Measurements from ENCODE around the gene MEX3D. TPM values are rescaled to one million over a fixed set of nuclear protein-coding genes. Genes with fewer than 3 reads are reported as not detected.

Gene MEX3D
- total and polyA plus RNA-seq, 5 donors from 2014 or later: 0.21 to 3.6 TPM; not detected in 3

GRCh38 chr19:1566392-1567115 is 1.6 kb downstream of the MEX3D start:
- H3K27me3 Mint-ChIP-seq: peaks cover 21% of the 10 kb centered on the region
- Histone ChIP-seq H3K27ac (ENCODE audit: insufficient read depth, low read length, poor library complexity, severe bottlenecking) (no peak overlapping the region), H3K4me3 (ENCODE audit: low read depth, low read length) (no peak overlapping the region), H3K4me1 (ENCODE audit: control insufficient read depth, insufficient read depth, low read length, poor library complexity, severe bottlenecking) (peaks cover 9% of the 10 kb centered on the region), H3K9me3 (ENCODE audit: control insufficient read depth in 2 of 2, low read length in 2 of 2) (no peaks in the 10 kb centered on the region), H3K27me3 (ENCODE audit: control insufficient read depth, insufficient read depth, low read length) (no peaks in the 10 kb centered on the region), H3K36me3 (ENCODE audit: control insufficient read depth, insufficient read depth, low read length) (no peaks in the 10 kb centered on the region)
- H3K9me3 Mint-ChIP-seq: peaks cover 0 to 2% (median 0%) of the 10 kb centered on the region in 7 donors
- H3K4me3 Mint-ChIP-seq: no peak overlapping the region
- ATAC-seq (ENCODE audit: low read depth in 2 of 2) (no peak), DNase-seq (no peak)
- H3K4me1 Mint-ChIP-seq: peaks cover 0 to 2% (median 0%) of the 10 kb centered on the region in 4 donors
- no peaks in the 10 kb centered on the region for H3K36me3 Mint-ChIP-seq
- H3K27ac Mint-ChIP-seq: no peak overlapping the region

- no peaks in the 10 kb centered on the region for H3K36me3 ChIP-seq (ENCODE audit: control insufficient read depth, insufficient read depth, low read length)
- H3K27ac Mint-ChIP-seq: no peak overlapping the region
- no peaks in the 10 kb centered on the region for H3K36me3 Mint-ChIP-seq
- H3K9me3 ChIP-seq (ENCODE audit: control insufficient read depth in 2 of 2, low read length in 2 of 2): no peaks in the 10 kb centered on the region
- H3K4me1 ChIP-seq (ENCODE audit: control insufficient read depth, insufficient read depth, low read length, poor library complexity, severe bottlenecking): peaks cover 4% of the 10 kb centered on the region
- peaks cover 4% of the 10 kb centered on the region for H3K27me3 Mint-ChIP-seq
- no peaks in the 10 kb centered on the region for H3K4me1 Mint-ChIP-seq
- H3K9me3 Mint-ChIP-seq: peaks cover 0 to 1% (median 0%) of the 10 kb centered on the region in 7 donors
- no peak overlapping the region for H3K4me3 ChIP-seq (ENCODE audit: low read depth, low read length)
- peak overlapping the region in 2 of 4 donors; percentile 56 to 68 for H3K4me3 Mint-ChIP-seq
- ATAC-seq (ENCODE audit: low read depth in 2 of 2) (no peak), DNase-seq (no peak)
- no peaks in the 10 kb centered on the region for H3K27me3 ChIP-seq (ENCODE audit: control insufficient read depth, insufficient read depth, low read length)
- no peak overlapping the region for H3K27ac ChIP-seq (ENCODE audit: insufficient read depth, low read length, poor library complexity, severe bottlenecking)
Measured at GRCh38 chr19:1563251-1563650, 4.9 kb downstream of the MEX3D start.

- Histone ChIP-seq H3K27me3 (ENCODE audit: control insufficient read depth, insufficient read depth, low read length) (no peaks in the 10 kb centered on the region), H3K27ac (ENCODE audit: insufficient read depth, low read length, poor library complexity, severe bottlenecking) (no peak overlapping the region), H3K9me3 (ENCODE audit: control insufficient read depth in 2 of 2, low read length in 2 of 2) (no peaks in the 10 kb centered on the region), H3K36me3 (ENCODE audit: control insufficient read depth, insufficient read depth, low read length) (no peaks in the 10 kb centered on the region), H3K4me1 (ENCODE audit: control insufficient read depth, insufficient read depth, low read length, poor library complexity, severe bottlenecking) (no peaks in the 10 kb centered on the region), H3K4me3 (ENCODE audit: low read depth, low read length) (no peak overlapping the region)
- no peak overlapping the region for H3K27ac Mint-ChIP-seq
- H3K4me3 Mint-ChIP-seq: no peak overlapping the region
- ATAC-seq (ENCODE audit: low read depth in 2 of 2) (no peak), DNase-seq (no peak)
- peaks cover 0 to 1% (median 0%) of the 10 kb centered on the region in 7 donors for H3K9me3 Mint-ChIP-seq
- no peaks in the 10 kb centered on the region for H3K4me1 Mint-ChIP-seq
- H3K27me3 Mint-ChIP-seq: peaks cover 4% of the 10 kb centered on the region
- H3K36me3 Mint-ChIP-seq: no peaks in the 10 kb centered on the region
Measured at GRCh38 chr19:1561236-1561842, 6.8 kb downstream of the MEX3D start.

- no peak for ATAC-seq (ENCODE audit: low read depth in 2 of 2)
- Histone ChIP-seq H3K9me3 (ENCODE audit: control insufficient read depth in 2 of 2, low read length in 2 of 2) (no peaks in the 10 kb centered on the region), H3K4me1 (ENCODE audit: control insufficient read depth, insufficient read depth, low read length, poor library complexity, severe bottlenecking) (no peaks in the 10 kb centered on the region), H3K27ac (ENCODE audit: insufficient read depth, low read length, poor library complexity, severe bottlenecking) (no peak overlapping the region), H3K27me3 (ENCODE audit: control insufficient read depth, insufficient read depth, low read length) (no peaks in the 10 kb centered on the region), H3K4me3 (ENCODE audit: low read depth, low read length) (no peak overlapping the region), H3K36me3 (ENCODE audit: control insufficient read depth, insufficient read depth, low read length) (no peaks in the 10 kb centered on the region)
- Mint-ChIP-seq H3K36me3 (no peaks in the 10 kb centered on the region), H3K9me3 (peaks cover 0 to 1% (median 0%) of the 10 kb centered on the region in 7 donors), H3K4me3 (no peak overlapping the region), H3K4me1 (no peaks in the 10 kb centered on the region), H3K27ac (no peak overlapping the region), H3K27me3 (peaks cover 4% of the 10 kb centered on the region)
- no peak for DNase-seq
Measured at GRCh38 chr19:1560286-1560882, 7.7 kb downstream of the MEX3D start.

GRCh38 chr19:1558552-1558951 is 9.6 kb downstream of the MEX3D start:
- no peak overlapping the region for H3K27ac ChIP-seq (ENCODE audit: insufficient read depth, low read length, poor library complexity, severe bottlenecking)
- no peak overlapping the region for H3K4me3 ChIP-seq (ENCODE audit: low read depth, low read length)
- no peaks in the 10 kb centered on the region for H3K36me3 ChIP-seq (ENCODE audit: control insufficient read depth, insufficient read depth, low read length)
- Mint-ChIP-seq H3K36me3 (no peaks in the 10 kb centered on the region), H3K9me3 (no peaks in the 10 kb centered on the region), H3K27me3 (no peaks in the 10 kb centered on the region), H3K4me3 (no peak overlapping the region), H3K4me1 (no peaks in the 10 kb centered on the region), H3K27ac (no peak overlapping the region)
- no peaks in the 10 kb centered on the region for H3K4me1 ChIP-seq (ENCODE audit: control insufficient read depth, insufficient read depth, low read length, poor library complexity, severe bottlenecking)
- H3K27me3 ChIP-seq (ENCODE audit: control insufficient read depth, insufficient read depth, low read length): no peaks in the 10 kb centered on the region
- H3K9me3 ChIP-seq (ENCODE audit: control insufficient read depth in 2 of 2, low read length in 2 of 2): no peaks in the 10 kb centered on the region
- DNase-seq (no peak), ATAC-seq (ENCODE audit: low read depth in 2 of 2) (no peak)

GRCh38 chr19:1556390-1557070 is 11.6 kb downstream of the MEX3D start:
- ATAC-seq (ENCODE audit: low read depth in 2 of 2) (no peak), DNase-seq (no peak)
- Mint-ChIP-seq H3K9me3 (no peaks in the 10 kb centered on the region), H3K4me1 (no peaks in the 10 kb centered on the region), H3K4me3 (no peak overlapping the region), H3K36me3 (no peaks in the 10 kb centered on the region), H3K27me3 (no peaks in the 10 kb centered on the region), H3K27ac (no peak overlapping the region)
- Histone ChIP-seq H3K4me3 (ENCODE audit: low read depth, low read length) (no peak overlapping the region), H3K4me1 (ENCODE audit: control insufficient read depth, insufficient read depth, low read length, poor library complexity, severe bottlenecking) (no peaks in the 10 kb centered on the region), H3K27ac (ENCODE audit: insufficient read depth, low read length, poor library complexity, severe bottlenecking) (no peak overlapping the region), H3K9me3 (ENCODE audit: control insufficient read depth in 2 of 2, low read length in 2 of 2) (no peaks in the 10 kb centered on the region), H3K36me3 (ENCODE audit: control insufficient read depth, insufficient read depth, low read length) (no peaks in the 10 kb centered on the region), H3K27me3 (ENCODE audit: control insufficient read depth, insufficient read depth, low read length) (no peaks in the 10 kb centered on the region)

GRCh38 chr19:1555487-1556389 is 12.4 kb downstream of the MEX3D start:
- Mint-ChIP-seq H3K27me3 (no peaks in the 10 kb centered on the region), H3K4me3 (no peak overlapping the region), H3K4me1 (no peaks in the 10 kb centered on the region), H3K27ac (no peak overlapping the region), H3K36me3 (no peaks in the 10 kb centered on the region), H3K9me3 (no peaks in the 10 kb centered on the region)
- Histone ChIP-seq H3K27me3 (ENCODE audit: control insufficient read depth, insufficient read depth, low read length) (no peaks in the 10 kb centered on the region), H3K9me3 (ENCODE audit: control insufficient read depth in 2 of 2, low read length in 2 of 2) (no peaks in the 10 kb centered on the region), H3K4me3 (ENCODE audit: low read depth, low read length) (no peak overlapping the region), H3K27ac (ENCODE audit: insufficient read depth, low read length, poor library complexity, severe bottlenecking) (no peak overlapping the region), H3K36me3 (ENCODE audit: control insufficient read depth, insufficient read depth, low read length) (no peaks in the 10 kb centered on the region), H3K4me1 (ENCODE audit: control insufficient read depth, insufficient read depth, low read length, poor library complexity, severe bottlenecking) (no peaks in the 10 kb centered on the region)
- DNase-seq: no peak
- no peak for ATAC-seq (ENCODE audit: low read depth in 2 of 2)

Measured in CD4-positive, CD25-positive, alpha-beta regulatory T cell (primary cell).